Calu3 (cell line): ENCODE measurements around the gene NKD2. TPM values are rescaled to one million over a fixed set of nuclear protein-coding genes. Genes with fewer than 3 reads are reported as not detected.

Experiments used
- BruUV-seq: library from RNA; stranded (reverse); fragments of 400-500 nt; replicated peaks from 2 replicates; lab custom pipeline; 2021; lab: Mats Ljungman, UMichigan
- CTCF ChIA-PET: fragments of 300-600 bp; sonication (Branson Sonifier 250); formaldehyde crosslinking; loops from one replicate; lab custom pipeline; 2022; ENCODE audit warnings: antibody characterized with exemption; lab: Charles Lee
- DNase-seq: peaks from one replicate; pipeline ENCODE4 v3.0.0; 2022
- H3K27ac Mint-ChIP-seq: one replicate; pipeline ENCODE4 v1.8.0; 2022; ENCODE audit warnings: mixed read lengths; ENCODE audit not compliant: unreplicated experiment
- H3K27me3 Mint-ChIP-seq: one replicate; pipeline ENCODE4 v1.8.0; 2022; ENCODE audit warnings: mixed read lengths; ENCODE audit not compliant: unreplicated experiment
- H3K36me3 Mint-ChIP-seq: one replicate; pipeline ENCODE4 v1.8.0; 2022; ENCODE audit warnings: mild to moderate bottlenecking, moderate library complexity, mixed read lengths; ENCODE audit not compliant: insufficient read depth, unreplicated experiment
- H3K4me1 Mint-ChIP-seq: one replicate; pipeline ENCODE4 v1.8.0; 2022; ENCODE audit warnings: mild to moderate bottlenecking, low read depth, mixed read lengths; ENCODE audit not compliant: unreplicated experiment
- H3K4me3 Mint-ChIP-seq: one replicate; pipeline ENCODE4 v1.8.0; 2022; ENCODE audit warnings: mild to moderate bottlenecking, low read depth, moderate library complexity, mixed read lengths; ENCODE audit not compliant: unreplicated experiment
- H3K9me3 Mint-ChIP-seq: one replicate; pipeline ENCODE4 v1.8.0; 2022; ENCODE audit warnings: low read depth, mixed read lengths; ENCODE audit not compliant: unreplicated experiment
- CTCF ChIP-seq: fragments of 200-600 bp; IDR thresholded peaks from one replicate; pipeline ENCODE4 v1.8.0; 2022; ENCODE audit warnings: antibody characterized with exemption; ENCODE audit not compliant: unreplicated experiment
- intact Hi-C: fragments of 100-400 bp; cut with micrococcal nuclease; formaldehyde crosslinking; loops from one replicate; pipeline ENCODE4 v1.10.0; 2022; ENCODE audit not compliant: unreplicated experiment
- total RNA-seq: library from RNA; stranded (reverse); gene quantifications from 2 replicates; pipeline ENCODE4 v1.2.3, GENCODE V29; 2022

Gene NKD2
- total RNA-seq, 1 experiment from 2014 or later, result 0.47 TPM

- H3K27me3 Mint-ChIP-seq, result peaks cover 93% of the 10 kb centered on the region
- no peak for DNase-seq
- peaks cover 11% of the 10 kb centered on the region for H3K4me1 Mint-ChIP-seq
- peaks cover 15% of the 10 kb centered on the region for H3K36me3 Mint-ChIP-seq
- intact Hi-C loops, result loop anchor here (10.0 kb wide), 1 partner anchor 57 kb away; no protein-coding TSS in a partner anchor
- no peak for TF ChIP-seq CTCF
- no peak overlapping the region for H3K27ac Mint-ChIP-seq
- CTCF ChIA-PET, result no interaction called here
- H3K9me3 Mint-ChIP-seq, result no peaks in the 10 kb centered on the region
- BruUV-seq, result no TSS peak
- no peak overlapping the region for H3K4me3 Mint-ChIP-seq
These were observed 7.0 kb upstream of the NKD2 start for GRCh38 chr5:1001406-1002270.

DNA sequence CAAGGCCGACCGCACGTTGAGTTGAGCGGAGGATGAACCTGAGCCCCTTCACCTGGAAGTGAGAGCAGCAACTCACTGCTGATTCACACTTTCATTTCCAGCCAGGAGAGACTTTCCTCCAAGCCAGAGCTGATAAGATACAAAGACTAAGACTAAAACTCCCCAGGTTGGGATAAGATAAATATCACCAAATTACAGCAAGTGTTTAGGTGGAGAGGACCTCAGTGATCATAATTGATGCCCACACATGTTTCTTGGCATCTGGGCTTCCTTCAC is 6.4 kb upstream of the NKD2 start:
- Mint-ChIP-seq H3K4me3 (no peak overlapping the region), H3K4me1 (peaks cover 11% of the 10 kb centered on the region), H3K27me3 (peaks cover 93% of the 10 kb centered on the region), H3K9me3 (no peaks in the 10 kb centered on the region), H3K27ac (no peak overlapping the region), H3K36me3 (peaks cover 15% of the 10 kb centered on the region)
- intact Hi-C loops, result loop anchor here (10.0 kb wide), 1 partner anchor 57 kb away; no protein-coding TSS in a partner anchor
- no peak for TF ChIP-seq CTCF
- CTCF ChIA-PET, result interaction anchor here (0.6 to 0.7 kb wide), 2 partner anchors 59 to 740 kb away, joined by 3 to 5 read pairs; no protein-coding TSS in a partner anchor
- no TSS peak for BruUV-seq
- DNase-seq, result no peak

DNA sequence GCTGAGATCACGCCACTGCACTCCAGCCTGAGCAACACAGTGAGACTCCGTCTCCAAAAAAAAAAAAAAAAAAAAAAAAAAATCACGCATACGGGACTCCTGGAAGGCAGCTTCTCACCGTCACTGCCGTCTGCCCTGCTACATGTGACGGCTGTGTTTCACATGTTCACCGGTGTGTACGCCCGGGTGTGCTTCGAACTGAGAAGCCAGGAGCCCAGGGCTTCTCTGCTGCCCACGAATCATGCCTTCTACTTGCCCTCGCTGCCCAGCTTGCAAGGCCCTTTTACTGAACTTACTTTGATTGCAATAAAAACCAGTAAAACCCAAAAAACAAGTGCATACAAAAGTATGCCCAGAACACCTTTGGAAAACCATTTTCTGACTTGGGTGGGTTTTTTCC is 5.8 kb upstream of the NKD2 start:
- no peak for DNase-seq
- H3K4me1 Mint-ChIP-seq, result peaks cover 15% of the 10 kb centered on the region
- intact Hi-C loops, result loop anchor here (10.0 kb wide), 1 partner anchor 58 kb away; no protein-coding TSS in a partner anchor
- H3K9me3 Mint-ChIP-seq, result no peaks in the 10 kb centered on the region
- CTCF ChIA-PET, result interaction anchor here (0.6 to 0.7 kb wide), 2 partner anchors 60 to 741 kb away, joined by 3 to 5 read pairs; no protein-coding TSS in a partner anchor
- BruUV-seq, result no TSS peak
- peaks cover 93% of the 10 kb centered on the region for H3K27me3 Mint-ChIP-seq
- H3K36me3 Mint-ChIP-seq, result peaks cover 20% of the 10 kb centered on the region
- no peak for TF ChIP-seq CTCF
- no peak overlapping the region for H3K4me3 Mint-ChIP-seq
- no peak overlapping the region for H3K27ac Mint-ChIP-seq

- no peak overlapping the region for H3K27ac Mint-ChIP-seq
- CTCF ChIA-PET, result no interaction called here
- H3K4me3 Mint-ChIP-seq, result peak overlapping the region; percentile 63
- DNase-seq, result peak; percentile 54
- no TSS peak for BruUV-seq
- H3K27me3 Mint-ChIP-seq, result peaks cover 93% of the 10 kb centered on the region
- H3K36me3 Mint-ChIP-seq, result peaks cover 20% of the 10 kb centered on the region
- H3K4me1 Mint-ChIP-seq, result peaks cover 20% of the 10 kb centered on the region
- no peaks in the 10 kb centered on the region for H3K9me3 Mint-ChIP-seq
- intact Hi-C loops, result loop anchor here (10.0 kb wide), 1 partner anchor 59 kb away; no protein-coding TSS in a partner anchor
- no peak for TF ChIP-seq CTCF
These were observed 5.2 kb upstream of the NKD2 start for GRCh38 chr5:1003296-1003937.
